Activated gamma-delta T cell treated with anti-CD3 and anti-CD28 coated beads, Interleukin-2, amount 50 U/mL, for 16 hours (primary cell): ENCODE measurements around the gene APOBEC3G.
A peak's percentile ranks its signal among the peaks of the same experiment; 100 is the strongest.
"Not testable (repeated sequence)": the region's sequence is repeated elsewhere in the genome, so short reads cannot be mapped to it uniquely, and the experiment has no call there.

Experiments
- DNase-seq: peaks from one replicate; pipeline ENCODE4 v3.0.0-alpha.2; 2020; ENCODE audit warnings: low read depth

APOBEC3G gene

DNA sequence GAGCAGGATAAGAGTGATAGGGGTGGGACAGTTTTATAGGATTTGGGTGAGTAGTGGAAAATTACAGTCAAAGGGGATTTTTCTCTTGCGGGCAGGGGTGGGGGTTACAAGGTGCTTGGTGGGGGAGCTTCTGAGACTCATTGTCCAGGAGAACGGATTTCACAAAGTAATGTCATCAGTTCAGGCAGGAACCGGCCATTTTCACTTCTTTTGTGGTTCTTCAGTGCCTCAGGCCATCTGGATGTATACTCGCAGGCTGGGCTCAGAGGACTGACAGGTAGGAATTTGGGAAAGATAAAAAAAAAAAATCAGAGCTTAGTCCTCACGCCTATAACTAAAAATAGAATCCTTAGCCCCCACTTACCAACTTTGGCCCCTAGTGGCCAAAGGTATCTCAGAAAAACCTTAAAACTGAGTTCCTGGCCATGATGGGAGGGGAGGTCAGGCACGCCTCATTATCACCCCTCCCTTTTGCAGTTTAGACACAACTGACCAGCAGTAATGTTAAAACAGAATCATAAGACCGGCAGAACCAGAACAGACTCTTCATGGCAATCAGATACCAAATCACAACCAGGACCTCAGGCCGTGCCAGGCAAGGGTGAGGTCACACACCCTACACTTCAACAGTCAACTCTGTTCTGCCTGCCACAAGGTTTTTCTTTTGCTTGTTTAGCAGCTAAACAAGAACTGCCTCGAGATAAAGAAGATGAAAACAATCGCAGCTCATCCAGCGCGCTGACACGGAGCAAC lies 8.9 kb upstream of the APOBEC3G start:
- no peak for DNase-seq

DNA sequence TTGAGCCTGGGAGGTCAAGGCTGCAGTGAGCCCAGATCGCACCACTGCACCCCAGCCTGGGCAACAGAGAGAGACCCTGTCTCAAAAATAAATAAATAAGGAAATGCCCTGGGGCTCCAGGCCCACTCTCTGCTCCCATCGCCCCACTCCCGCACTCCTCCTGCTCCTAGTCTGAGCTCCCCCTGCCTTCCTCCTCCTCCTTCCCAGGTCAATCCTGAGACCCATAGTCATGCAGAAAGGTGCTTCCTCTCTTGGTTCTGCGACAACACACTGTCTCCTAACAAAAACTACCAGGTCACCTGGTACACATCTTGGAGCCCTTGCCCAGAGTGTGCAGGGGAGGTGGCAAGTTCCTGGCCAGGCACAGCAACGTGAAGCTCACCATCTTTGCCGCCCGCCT lies 6.9 kb upstream of the APOBEC3G start:
- no peak for DNase-seq

DNA sequence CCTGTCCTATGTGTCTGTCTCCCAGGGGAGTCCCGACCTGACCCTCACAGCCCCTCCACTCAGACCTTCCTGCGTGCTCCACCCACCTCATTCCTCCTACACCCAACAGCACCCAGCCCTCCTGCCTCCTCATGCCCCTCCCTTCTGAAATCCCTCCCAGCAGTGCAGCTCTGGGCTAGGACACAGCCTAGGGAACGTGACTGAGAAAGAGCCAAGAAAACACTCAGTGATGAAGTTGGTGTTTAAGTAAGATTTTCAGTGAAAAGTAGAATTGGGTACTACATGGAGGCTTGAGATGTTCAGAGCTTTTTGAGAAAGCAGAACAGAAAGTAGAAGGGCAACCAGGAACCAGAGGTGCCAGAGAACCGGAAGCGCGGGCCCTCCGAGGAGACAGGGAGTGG lies 4.5 kb upstream of the APOBEC3G start:
- DNase-seq, result not testable (repeated sequence)

DNA sequence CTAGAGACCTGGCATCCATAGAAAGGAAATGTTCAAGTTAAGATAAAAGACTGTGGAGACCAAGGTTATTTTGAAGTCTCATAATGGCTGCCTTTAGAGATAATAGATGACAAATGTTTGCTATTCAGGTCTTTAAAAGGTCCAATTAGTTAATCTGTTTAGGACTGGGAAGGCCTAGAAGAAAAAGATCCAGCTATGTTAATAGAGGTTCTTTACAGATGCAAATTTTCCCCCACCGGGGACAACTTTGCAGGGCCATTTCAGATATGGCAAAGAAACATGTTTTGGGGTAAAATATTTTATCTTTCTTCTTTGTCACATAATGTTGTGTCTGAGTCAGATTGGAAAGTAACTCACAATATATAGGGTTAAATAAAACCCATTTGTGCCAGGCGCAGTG lies 3.1 kb upstream of the APOBEC3G start:
- no peak for DNase-seq

DNA sequence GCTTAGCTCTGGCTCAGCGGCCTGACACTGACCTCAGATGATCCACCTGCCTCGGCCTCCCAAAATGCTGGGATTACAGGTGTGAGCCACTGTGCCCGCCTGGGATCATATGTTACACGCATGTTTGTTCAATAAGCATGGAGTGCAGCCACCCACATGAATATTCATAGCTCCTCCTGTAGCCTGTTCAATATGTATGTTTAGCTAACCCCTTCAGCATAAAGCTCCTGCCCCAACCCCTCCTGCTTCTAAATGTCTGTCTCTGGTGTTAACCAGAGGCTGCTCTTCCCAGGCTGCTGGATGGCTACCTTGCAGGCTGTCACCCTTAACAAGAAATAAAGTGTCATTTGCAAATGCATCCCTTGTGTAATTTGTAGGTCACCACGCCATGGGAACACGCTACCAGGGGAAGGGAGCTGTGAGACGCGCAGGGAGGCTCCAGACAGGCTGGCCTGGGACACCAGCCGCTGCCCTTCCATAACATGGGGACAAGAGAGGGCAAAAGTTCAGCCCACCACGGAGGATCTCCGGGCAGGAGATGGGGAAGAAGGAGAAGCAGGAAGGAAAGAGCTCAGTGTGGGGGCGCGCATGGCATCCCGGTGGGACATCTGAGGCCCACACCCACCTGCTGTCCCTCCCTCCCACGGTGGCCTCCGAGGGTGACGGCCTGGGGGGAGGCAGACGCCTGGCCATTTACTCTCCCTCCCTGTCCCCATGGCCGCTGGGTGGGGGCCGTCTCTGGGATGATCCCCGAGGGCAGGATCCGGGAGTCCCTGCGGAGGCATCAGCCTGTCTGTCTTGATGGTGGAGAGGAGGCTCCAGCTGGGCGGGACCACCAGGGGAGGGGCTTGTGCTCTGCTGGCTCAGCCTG lies 685 bp upstream of the APOBEC3G start:
- not testable (repeated sequence) for DNase-seq

DNA sequence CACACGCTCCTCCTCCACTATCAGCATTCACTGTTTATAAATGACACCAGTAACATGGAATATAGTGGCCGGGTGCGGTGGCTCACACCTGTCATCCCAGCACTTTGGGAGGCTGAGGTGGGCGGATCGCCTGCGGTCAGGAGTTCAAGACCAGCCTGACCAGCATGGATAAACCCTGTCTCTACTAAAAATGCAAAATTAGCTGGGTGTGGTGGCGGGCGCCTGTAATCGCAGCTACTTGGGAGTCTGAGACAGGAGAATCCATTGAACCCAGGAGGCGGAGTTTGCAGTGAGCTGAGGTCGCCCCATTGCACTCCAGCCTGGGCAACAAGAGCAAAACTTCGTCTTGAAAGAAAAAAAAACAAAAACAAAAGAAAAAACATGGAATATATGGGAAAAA lies 837 bp downstream of the APOBEC3G start:
- DNase-seq, result not testable (repeated sequence)

DNA sequence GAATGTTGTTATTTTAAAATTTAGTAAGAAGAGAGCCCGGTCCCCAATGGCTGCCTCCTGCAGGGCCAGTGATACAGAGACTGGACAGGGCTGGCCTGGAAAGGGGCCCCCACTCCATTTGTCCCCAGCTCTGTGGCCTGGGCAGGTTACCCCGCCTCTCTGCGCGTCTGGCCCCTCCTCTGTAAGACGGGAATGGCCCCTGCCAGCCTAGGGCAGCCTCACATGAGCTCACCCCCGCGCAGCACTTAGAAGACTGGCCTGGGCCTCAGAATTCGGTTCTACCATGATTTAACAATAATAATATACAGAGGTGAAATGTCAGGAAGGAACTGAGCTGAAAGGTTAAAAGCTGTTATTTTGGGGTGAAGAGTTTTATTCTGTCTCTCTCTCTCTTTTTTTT lies 1.3 kb downstream of the APOBEC3G start:
- DNase-seq, result no peak

DNA sequence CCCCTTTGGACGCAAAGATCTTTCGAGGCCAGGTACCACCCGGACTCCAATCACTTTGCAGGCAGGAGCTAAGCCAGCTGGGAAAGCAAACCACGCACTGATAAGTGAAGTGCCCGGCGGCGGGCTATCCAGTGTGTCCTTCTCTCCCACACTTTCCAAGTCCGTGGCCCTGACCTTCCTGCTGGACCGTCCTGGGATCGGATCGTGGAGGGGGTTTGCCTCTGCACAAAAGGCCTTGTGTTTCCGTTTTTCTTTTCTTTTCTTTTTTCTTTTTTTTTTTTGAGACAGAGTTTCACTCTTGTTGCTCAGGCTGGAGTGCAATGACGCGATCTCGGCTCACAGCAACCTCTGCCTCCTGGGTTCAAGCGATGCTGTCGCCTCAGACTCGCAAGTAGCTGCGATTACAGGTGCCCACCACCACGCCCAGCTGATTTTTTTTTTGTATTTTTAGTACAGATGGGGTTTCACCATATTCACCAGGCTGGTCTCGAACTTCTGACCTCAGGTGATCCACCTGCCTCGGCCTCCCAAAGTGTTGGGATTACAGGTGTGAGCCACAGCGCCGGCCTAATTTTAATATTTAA lies 2.1 kb downstream of the APOBEC3G start:
- DNase-seq, result not testable (repeated sequence)

DNA sequence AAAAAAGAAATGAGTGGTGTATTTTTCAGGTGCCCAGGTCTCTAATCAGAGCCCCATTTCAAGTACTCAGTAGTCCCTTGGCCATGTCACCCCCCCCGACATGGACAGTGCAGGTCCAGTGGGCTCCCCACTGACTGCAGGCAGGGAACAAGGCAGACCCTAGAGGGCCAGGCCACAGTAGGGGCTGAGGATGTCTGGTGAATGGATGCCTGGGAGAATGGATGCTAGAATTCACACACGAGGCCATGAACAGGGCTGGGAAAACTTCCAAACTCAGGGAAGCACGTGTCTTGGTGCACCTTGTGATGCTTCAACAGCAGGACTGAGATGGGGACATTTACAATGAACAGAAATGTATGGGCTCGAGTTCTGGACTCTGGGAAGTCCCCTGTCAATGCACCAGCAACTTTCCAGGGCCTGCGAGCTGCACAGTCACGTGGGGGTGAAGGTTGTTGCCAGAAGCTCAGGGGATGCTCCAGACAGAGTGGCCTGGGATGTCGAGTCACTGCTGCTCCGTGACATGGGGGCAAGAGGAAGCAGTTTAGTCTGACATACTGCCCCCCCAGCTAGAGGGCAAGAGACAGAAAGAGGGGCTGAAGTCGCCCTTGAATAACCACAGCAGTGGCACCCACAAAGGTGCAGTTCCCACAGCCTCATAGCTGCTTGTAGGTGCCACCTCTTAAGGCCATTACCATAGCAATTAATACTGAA lies 3.1 kb downstream of the APOBEC3G start:
- no peak for DNase-seq

DNA sequence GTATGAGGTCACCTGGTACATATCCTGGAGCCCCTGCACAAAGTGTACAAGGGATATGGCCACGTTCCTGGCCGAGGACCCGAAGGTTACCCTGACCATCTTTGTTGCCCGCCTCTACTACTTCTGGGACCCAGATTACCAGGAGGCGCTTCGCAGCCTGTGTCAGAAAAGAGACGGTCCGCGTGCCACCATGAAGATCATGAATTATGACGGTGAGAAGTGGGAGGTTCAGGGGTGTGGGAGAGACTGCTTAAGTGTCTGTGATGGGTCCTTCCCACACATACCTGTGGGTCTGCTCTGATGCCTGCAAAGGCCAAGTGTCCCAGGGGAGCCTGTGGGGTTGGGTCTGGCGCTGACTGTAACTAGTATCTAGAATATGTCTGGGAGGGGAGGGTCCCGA lies 3.9 kb downstream of the APOBEC3G start:
- DNase-seq, result no peak

DNA sequence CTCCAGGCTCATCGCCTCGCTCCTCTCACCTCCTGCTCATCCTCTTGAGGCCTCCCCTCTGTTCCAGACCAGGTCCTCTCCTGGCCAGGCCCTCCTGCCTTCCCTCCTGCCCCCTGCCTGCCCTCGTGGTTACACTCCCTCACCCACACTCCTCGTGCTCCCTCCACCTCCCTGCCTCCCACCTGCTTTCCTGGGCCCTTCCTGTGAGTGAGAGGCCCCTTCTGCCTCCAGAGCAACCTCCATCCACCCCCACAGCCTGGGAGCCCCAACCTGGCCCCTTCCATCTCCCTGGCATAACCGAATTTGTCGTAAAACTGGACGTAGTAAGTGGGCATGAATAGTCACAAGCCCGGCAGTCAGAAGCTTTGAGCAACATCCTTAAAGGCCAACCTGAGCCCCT lies 4.5 kb downstream of the APOBEC3G start:
- DNase-seq, result no peak

DNA sequence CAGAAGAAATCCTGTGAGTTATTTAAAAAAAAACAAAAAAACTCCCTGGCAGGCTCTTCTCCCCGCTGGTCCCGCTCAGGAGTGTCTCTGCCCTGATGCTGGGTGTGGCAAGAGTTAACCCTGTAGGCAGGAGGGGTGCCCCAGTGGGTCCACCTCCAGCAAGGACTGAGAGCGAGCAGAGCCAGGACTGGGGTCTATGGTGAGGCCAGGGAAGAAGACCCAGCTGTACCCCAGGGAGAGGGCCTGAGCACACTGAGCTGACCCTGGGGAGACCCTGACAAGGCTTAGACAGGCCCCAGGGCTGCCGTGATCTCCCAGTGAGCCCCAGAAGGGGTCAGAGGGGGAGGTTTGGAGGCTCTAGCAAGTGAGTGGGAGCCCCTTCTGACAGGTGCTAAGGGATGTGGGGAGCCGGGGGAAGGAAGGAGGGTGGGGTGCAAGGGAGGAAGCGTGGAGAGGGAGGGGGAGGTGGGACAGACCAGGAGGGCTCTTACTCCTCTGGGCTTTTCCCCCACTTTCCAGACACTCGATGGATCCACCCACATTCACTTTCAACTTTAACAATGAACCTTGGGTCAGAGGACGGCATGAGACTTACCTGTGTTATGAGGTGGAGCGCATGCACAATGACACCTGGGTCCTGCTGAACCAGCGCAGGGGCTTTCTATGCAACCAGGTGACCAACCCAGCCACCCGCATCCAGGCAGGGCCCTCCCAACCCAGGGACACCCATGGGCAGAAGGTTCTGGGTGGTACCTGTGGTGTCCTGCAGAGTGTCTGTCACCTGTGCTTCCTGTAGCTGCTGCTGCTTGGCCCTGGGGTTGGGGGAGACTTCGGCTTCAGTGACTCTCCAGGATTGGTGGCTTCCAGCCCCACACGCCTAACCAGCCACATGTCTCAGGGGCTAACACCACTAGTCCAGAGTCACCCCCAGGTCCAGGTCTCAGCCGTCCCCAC lies 6.4 kb downstream of the APOBEC3G start:
- DNase-seq, result no peak

DNA sequence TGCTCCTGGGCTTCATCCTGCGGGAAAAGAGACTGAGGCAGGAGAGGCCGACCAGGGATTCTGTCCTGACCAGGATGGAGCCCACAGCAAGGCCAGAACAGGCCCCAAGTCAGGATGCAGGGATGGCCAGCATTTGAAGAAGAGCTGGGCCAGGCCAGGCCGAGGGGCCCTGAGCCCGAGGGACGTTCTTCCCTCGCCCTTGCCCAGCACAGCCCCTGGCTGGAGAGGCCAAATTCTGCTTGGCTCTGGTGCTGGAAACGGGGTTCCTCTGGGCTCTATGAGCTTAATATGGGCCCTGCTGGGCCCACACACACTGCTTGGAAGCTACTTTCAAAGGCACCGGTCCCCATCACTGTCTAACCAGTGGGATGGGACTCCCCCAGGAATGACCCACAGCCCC lies 7.6 kb downstream of the APOBEC3G start:
- DNase-seq, result no peak

DNA sequence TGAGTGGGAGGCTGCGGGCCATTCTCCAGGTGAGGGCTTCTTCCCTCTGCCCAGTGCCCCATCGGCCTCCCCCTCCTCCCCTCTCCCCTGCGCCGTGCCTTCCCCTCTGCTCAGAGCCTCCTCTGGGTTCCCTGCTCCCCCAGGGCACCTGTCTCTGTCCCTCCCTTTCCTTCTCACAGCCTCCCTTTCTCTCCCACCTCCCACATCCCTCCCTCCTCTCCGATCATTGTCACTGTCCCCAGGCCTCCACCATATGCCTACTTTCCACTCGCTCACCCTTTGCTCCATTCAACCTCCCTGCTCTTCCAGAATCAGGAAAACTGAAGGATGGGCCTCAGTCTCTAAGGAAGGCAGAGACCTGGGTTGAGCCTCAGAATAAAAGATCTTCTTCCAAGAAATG lies 10.0 kb downstream of the APOBEC3G start:
- no peak for DNase-seq

DNA sequence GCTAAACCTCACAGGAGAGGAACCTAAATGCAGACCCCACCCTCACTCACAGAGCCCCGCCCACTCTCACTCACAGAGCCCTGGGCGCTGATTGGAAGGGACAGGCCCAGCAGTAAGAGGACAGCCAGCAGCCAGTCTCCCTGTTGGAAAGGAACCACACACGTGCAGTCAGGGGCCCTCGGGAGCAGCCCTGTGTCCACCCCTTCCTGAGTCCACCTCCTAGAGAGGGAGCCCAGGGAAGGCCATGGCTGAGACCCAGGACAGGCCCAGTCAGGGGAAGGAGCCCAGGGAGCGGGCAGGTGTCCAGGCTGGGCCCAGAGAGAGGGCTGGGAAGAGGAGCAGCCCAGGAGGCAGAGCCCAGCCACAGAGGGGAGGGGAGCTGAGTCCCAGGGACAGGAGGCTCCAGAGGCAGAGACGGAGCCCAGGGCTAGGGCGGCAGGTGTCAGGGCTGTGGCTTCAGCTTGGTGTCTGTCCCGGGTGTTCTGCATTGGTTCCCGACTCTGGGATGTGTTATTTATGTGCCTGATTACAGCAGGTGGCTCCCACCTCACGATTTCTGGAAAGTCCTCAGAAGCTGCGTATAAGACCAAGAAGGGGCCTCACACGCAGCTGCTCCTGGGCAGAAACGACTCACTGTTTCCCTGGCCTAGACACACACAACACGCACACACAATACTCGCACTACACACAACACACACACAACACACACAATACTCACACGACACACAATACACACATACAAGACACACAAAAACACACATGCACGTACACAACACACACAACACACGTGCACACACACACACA lies 11.0 kb downstream of the APOBEC3G start:
- DNase-seq, result no peak

DNA sequence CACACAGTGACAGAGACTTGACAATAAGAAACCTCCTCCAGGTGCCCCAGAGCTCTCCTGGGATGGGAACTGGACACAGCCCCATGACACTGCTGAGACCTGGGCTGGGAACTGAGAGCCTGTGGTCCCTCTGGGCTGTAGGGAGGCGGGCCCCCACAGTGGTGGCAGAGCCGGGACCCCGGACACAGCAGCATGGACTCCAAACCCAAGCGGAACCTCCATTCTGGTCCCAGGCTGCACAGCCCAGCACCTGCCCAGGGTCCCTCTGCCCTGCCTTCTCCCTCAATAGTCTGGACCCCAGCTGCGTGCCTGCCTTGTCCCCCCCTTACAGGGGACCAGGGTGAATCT lies 11.6 kb downstream of the APOBEC3G start:
- DNase-seq, result no peak

DNA sequence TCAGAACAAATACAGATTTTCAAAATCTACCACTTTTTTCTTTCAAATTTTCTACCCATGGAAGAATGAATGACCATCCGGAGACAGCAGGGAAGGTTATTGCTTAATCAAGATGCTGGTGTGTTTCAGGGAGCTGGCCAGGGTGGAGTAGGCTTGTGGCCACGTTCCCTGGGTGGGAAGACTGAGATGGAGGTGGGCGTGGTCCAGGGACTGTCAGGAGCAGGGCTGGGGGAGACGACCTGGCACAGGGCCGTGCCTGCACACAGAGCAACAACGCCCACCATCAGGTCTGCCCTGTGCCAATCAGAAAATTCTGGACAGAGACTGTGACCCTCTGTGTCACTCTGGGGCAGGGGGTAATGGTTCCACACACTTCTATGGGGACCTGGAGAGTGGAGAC lies 12.9 kb downstream of the APOBEC3G start:
- no peak for DNase-seq

DNA sequence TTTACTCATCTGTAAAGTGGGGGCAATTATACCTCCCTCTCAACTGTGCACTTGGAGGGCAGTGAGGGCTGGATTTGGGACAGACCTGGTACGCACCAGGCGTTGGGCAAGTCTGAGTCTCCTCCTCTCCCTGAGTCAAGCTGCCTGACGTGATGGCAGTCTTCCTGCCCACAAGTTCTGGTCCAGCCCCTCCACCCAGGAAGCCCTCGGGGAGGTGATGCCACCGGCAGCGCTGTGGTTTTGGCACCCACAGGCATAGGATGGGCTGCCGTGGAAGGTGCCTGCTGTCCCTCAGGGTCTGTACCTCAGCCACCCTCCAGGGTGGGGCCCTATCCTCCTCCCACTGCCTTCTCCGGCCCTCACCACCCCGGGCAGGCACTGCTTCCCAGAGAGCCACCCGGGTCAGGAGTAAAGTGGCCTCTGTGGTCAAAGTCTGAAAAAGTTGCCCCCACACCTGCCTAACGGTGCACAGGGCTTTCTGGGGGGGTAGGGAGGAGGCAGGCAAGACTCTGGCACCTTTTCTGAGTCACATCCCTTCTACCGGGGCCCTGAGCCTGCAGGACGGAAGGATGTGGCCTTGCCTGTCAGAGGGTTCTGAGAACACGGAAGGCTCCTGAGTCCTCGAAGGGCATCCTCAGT lies 13.5 kb downstream of the APOBEC3G start:
- DNase-seq, result peak; percentile 87

DNA sequence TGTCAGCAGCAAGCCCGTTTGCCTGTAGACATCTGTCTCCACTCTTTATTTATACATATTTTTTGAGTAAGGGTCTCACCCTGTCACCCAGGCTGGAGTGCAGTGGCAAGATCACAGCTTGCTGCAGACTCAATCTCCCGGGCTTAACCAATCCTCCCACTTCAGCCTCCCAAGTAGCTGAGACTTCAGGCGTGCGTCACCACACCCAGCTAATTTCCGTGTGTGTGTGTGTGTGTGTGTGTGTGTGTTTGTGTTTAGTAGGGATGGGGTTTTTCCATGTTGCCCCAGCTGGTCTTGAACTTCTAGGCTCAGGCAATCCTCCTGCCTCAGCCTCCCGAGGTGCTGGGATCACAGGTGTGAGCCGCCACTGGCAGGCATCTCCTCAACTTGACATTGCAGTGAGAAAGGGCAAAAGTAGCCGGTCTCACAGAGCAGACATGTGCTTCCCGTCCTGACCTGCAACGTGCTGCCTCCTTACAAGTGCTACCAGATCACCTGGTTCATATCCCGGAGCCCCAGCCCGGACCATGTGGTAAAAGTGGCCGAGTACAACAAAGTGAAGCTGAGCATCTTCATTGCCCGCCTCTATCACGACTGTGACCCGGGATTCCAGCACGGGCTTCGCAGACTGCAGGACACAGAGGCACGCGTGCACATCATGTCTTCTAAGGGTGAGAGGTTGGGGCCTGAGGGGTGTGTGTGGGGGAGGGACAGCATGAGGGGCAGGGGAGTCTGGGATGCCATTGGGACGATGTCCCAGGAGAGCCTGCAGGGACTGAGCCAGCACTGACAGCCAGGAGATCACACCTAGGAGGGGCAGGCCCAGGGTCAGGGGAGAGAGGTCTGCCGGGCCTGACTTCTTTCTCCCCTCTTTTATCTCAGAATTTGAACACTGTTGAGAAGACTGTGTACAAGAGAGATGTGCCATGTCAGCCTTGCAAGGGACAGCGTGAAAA lies 14.3 kb downstream of the APOBEC3G start:
- no peak for DNase-seq
